Gastrocnemius medialis (tissue), 4 donors: Measurements from ENCODE around the gene PLA2G6. TPM values are rescaled to one million over a fixed set of nuclear protein-coding genes. Genes with fewer than 3 reads are reported as not detected.

Experiments used
- ATAC-seq, 2 donors: fragments of 150-250 bp; one replicate each; pipeline ENCODE4 v1.9.1; 2016
- DNase-seq, 2 donors: peaks; one replicate each; pipeline ENCODE4 v3.0.0-alpha.2; 2019
- H3K27ac ChIP-seq, 4 donors: fragments of 200-600 bp; sonication (generic); 1 replicate in 1 of 4; 2 replicates in 3 of 4; pipeline ENCODE4 v1.5.1; 2016 to 2018; ENCODE audit warnings: mild to moderate bottlenecking in 2 of 4, moderate library complexity in 1 of 4
- H3K27me3 ChIP-seq, 3 donors: fragments of 200-600 bp; sonication (generic) in 2 of 3; 1 replicate in 1 of 3; 2 replicates in 2 of 3; pipeline versions ENCODE4 v1.5.1 to v1.6.0; 2016 to 2019; ENCODE audit warnings: mild to moderate bottlenecking in 1 of 3, moderate library complexity in 1 of 3
- H3K36me3 ChIP-seq, 2 donors: fragments of 200-600 bp; sonication (generic) in 1 of 2; one replicate each; pipeline ENCODE4 v1.5.1; 2017 to 2018
- H3K4me1 ChIP-seq, 2 donors: fragments of 200-600 bp; sonication (generic) in 1 of 2; one replicate each; pipeline ENCODE4 v1.5.1; 2016 to 2017; ENCODE audit warnings: mild to moderate bottlenecking in 2 of 2
- H3K4me3 ChIP-seq, 4 donors: fragments of 200-600 bp; sonication (generic) in 3 of 4; 1 replicate in 1 of 4; 2 replicates in 3 of 4; pipeline ENCODE4 v1.5.1; 2016 to 2019; ENCODE audit warnings: mild to moderate bottlenecking in 2 of 4
- H3K9me3 ChIP-seq, 3 donors: fragments of 200-600 bp; sonication (generic) in 2 of 3; 1 replicate in 1 of 3; 2 replicates in 2 of 3; pipeline ENCODE4 v1.5.1; 2016 to 2019
- POLR2A ChIP-seq, 2 donors: fragments of 450-650 bp; IDR thresholded peaks; one replicate each; pipeline ENCODE4 v1.6.1; 2017; ENCODE audit warnings: antibody characterized with exemption in 2 of 2, mild to moderate bottlenecking in 2 of 2, moderate library complexity in 2 of 2
- in situ Hi-C, 4 donors: fragments of 200-750 bp; cut with MboI; loops; one replicate each; pipeline versions ENCODE4 v1.15.0 to v1.8.0; 2017; ENCODE audit warnings: low sequenced_read_pairs in 4 of 4
- intact Hi-C: fragments of 100-400 bp; cut with DNase I; formaldehyde crosslinking; loops from one replicate; pipeline ENCODE4 v1.15.1; 2023; ENCODE audit warnings: low total_unique reads
- total RNA-seq, 4 donors: library from RNA; depleted of rRNA; stranded (reverse); fragments of >200 nt; gene quantifications; one replicate each; pipeline versions ENCODE4 v1.1.0 to v1.2.3, GENCODE V29; 2016
- TF ChIP-seq, protein P1 (sequence below), 5 experiments: fragments of 450-650 bp in 3 of 5; fragments of 200-600 bp in 2 of 5; sonication (generic) in 2 of 5; IDR thresholded peaks in 4 of 5; conservative IDR thresholded peaks in 1 of 5; 1 replicate in 4 of 5; 2 replicates in 1 of 5; pipeline ENCODE4 v1.5.1; 2016 to 2019; ENCODE audit warnings: antibody characterized with exemption in 5 of 5, mild to moderate bottlenecking in 3 of 5, moderate library complexity in 3 of 5

The PLA2G6 gene
- total RNA-seq, 4 donors from 2014 or later = 9.1 to 19.5 (median 12.1) TPM

DNA sequence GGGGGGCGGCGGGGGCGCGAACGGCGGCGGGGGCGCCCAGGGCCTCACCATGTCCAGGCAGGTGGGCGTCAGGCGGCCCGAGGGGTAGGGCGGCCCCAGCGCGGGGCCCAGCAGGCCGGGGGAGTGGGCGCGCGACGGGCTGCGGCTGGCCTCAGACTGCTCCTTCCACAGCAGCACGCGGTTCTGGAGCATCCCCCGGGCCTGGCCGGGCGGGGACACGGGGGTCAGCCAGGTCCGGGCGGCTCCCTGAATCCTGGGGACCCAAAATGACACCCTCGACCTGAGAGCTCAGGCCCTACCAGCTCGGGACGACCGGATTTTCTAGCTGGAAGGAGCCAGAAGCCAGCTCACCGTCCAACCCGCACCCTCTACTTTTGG lies 92.2 kb downstream of the PLA2G6 start:
- in situ Hi-C loops (no loop called here), intact Hi-C loops (no loop called here)
- H3K9me3 ChIP-seq = no peaks in the 10 kb centered on the region
- ATAC-seq = no peak
- no peak for TF ChIP-seq POLR2A (IDR thresholded peaks at IDR 0.05)
- TF ChIP-seq, protein P1, sequence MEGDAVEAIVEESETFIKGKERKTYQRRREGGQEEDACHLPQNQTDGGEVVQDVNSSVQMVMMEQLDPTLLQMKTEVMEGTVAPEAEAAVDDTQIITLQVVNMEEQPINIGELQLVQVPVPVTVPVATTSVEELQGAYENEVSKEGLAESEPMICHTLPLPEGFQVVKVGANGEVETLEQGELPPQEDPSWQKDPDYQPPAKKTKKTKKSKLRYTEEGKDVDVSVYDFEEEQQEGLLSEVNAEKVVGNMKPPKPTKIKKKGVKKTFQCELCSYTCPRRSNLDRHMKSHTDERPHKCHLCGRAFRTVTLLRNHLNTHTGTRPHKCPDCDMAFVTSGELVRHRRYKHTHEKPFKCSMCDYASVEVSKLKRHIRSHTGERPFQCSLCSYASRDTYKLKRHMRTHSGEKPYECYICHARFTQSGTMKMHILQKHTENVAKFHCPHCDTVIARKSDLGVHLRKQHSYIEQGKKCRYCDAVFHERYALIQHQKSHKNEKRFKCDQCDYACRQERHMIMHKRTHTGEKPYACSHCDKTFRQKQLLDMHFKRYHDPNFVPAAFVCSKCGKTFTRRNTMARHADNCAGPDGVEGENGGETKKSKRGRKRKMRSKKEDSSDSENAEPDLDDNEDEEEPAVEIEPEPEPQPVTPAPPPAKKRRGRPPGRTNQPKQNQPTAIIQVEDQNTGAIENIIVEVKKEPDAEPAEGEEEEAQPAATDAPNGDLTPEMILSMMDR (IDR thresholded peaks at IDR 0.05 in 4 of 5, conservative IDR thresholded peaks at IDR 0.05 in 1 of 5) = no peak
- no peak overlapping the region for H3K4me3 ChIP-seq
- H3K36me3 ChIP-seq = no peaks in the 10 kb centered on the region
- DNase-seq = no peak
- peaks cover 5 to 9% (median 8%) of the 10 kb centered on the region in 3 donors for H3K27me3 ChIP-seq
- no peaks in the 10 kb centered on the region for H3K4me1 ChIP-seq
- H3K27ac ChIP-seq = no peak overlapping the region

DNA sequence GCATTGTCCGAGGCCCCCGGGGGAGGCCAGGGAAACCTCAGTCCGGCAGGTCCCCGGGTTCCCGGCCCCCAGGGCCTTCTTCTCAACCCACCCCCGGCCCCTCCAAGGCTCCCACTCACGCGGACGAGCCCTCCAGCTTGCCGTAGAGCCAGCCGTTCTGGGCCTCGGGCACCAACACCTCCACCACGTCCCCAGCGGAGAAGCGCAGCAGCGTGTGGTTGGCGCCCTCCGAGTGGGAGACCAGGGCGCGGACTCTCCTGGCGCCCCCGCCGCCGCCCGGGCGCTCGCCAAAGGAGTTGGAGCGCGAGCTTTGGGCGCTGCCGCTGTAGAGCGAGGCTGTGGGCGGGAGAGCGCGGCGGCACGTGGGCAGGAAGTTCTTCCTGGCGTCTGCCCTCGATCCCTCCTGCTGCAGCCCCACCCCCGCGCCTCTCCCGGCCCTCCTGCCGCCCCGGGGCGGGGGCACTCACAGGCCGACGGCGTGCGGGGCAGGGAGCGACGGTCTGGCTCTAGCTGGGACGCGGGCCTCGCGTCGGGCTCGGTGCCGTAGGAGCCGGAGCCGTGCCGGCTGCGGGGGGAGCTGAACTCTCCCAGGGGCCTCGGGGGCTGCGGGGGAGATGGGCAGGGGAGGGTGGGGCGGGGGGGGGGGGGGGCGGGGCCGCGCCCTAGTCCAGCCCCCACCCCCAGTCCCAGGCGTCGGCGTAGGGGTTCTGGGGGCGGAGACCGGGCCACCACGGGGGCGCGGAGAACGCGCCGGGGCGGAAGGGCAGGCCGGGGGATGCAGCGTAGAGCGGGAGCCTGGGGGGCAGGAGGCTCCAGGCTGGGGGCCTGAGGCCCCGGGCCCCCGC lies 92.8 kb downstream of the PLA2G6 start:
- H3K27me3 ChIP-seq = peaks cover 5 to 9% (median 8%) of the 10 kb centered on the region in 3 donors
- H3K4me3 ChIP-seq = peak overlapping the region in 3 of 4 donors; percentile 19 to 42 (median 29)
- no peak overlapping the region for H3K27ac ChIP-seq
- H3K9me3 ChIP-seq = no peaks in the 10 kb centered on the region
- TF ChIP-seq, protein P1 (IDR thresholded peaks at IDR 0.05 in 4 of 5, conservative IDR thresholded peaks at IDR 0.05 in 1 of 5) = no peak
- TF ChIP-seq POLR2A (IDR thresholded peaks at IDR 0.05) = no peak
- DNase-seq (no peak), ATAC-seq (peak in 1 of 2 donors; percentile 21)
- intact Hi-C loops (no loop called here), in situ Hi-C loops (no loop called here)
- no peaks in the 10 kb centered on the region for H3K36me3 ChIP-seq
- H3K4me1 ChIP-seq = no peaks in the 10 kb centered on the region

DNA sequence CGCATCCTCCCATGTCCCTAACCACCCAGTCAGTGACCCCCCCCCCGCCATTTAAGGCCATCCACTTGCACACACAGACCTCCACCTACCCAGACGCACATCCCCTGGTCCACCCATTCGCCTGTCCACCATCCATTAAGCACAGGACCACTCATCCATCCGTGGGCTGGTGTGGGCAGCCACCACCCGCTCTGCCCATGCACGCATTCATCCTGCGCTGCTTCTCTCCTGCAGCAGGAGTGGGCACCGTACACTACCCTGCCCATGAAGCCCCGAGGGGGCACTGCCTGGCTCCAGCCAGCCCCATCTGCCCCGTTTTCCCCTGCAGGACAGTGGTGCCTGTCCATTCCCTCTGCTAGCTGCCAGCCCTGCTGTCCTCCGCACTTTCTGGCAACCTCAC lies 93.8 kb downstream of the PLA2G6 start:
- no peaks in the 10 kb centered on the region for H3K4me1 ChIP-seq
- no peak for DNase-seq
- in situ Hi-C loops = no loop called here
- H3K36me3 ChIP-seq = no peaks in the 10 kb centered on the region
- ATAC-seq = no peak
- no peaks in the 10 kb centered on the region for H3K9me3 ChIP-seq
- intact Hi-C loops = no loop called here
- H3K27ac ChIP-seq = no peak overlapping the region
- H3K4me3 ChIP-seq = no peak overlapping the region
- H3K27me3 ChIP-seq = peaks cover 10 to 15% (median 10%) of the 10 kb centered on the region in 3 donors
- TF ChIP-seq POLR2A (IDR thresholded peaks at IDR 0.05) = no peak

DNA sequence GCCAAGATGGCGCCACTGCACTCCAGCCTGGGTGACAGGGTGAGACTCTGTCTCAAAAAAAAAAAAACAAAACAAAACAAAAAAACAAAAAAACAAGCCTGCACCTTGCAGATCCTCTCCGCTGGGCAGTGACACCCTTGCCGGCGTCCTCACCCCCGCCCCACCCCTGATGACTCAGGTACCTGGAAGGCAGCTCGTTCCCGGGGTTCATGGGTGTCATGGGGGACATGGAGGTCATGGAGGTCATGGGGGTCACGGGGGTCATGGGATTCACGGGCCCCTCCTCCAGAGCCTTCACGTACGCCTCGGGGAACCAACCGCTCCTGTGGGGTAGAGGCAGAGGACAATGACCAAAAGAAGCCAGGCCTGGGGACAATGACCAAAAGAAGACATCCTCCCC lies 94.7 kb downstream of the PLA2G6 start:
- H3K36me3 ChIP-seq = no peaks in the 10 kb centered on the region
- H3K4me3 ChIP-seq = no peak overlapping the region
- no peak for DNase-seq
- H3K27me3 ChIP-seq = peaks cover 18 to 24% (median 19%) of the 10 kb centered on the region in 3 donors
- intact Hi-C loops (no loop called here), in situ Hi-C loops (no loop called here)
- H3K27ac ChIP-seq = no peak overlapping the region
- H3K4me1 ChIP-seq = peaks cover 5 to 6% of the 10 kb centered on the region in 2 donors
- no peak for ATAC-seq
- TF ChIP-seq POLR2A (IDR thresholded peaks at IDR 0.05) = no peak
- TF ChIP-seq, protein P1 (IDR thresholded peaks at IDR 0.05 in 4 of 5, conservative IDR thresholded peaks at IDR 0.05 in 1 of 5) = no peak
- no peaks in the 10 kb centered on the region for H3K9me3 ChIP-seq

DNA sequence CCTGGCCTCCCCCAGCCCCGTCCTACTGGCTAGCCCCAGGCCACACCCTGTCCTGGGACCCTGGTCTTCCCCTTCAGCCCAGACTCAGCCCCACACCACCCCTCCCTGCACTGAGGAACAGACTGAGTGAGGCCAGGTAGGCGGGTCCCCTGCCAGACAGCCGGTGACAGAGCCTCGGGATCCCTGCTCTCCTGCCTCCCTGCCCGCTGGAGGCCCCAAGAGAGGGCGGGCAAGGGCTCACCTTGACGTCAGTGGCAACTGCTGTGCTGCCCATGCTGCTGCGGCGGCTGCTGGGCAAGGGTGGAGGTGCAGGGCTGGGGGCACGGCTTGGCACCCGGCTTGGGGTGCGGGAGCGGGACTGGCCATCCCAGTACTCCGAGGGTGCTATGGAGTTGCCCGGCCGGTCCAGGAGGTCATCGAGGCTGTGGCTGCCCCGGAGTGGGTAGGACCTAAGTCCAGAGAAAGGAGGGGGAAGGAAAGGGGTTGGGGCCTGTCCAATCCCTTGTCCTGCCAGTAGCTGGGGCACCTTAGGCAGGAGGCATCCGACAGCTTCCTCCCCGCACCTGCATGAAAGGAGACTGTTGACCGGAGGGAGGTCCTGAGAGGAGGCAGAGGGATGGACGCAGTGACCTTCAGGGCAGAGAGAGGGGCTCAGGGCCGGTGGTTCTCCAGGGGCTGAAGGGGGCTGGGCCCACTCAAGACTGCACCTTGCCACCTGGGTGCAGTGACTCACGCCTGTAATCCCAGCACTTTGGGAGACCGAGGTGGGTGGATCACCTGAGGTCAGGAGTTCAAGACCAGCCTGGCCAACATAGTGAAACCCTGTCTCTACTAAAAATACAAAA lies 95.4 kb downstream of the PLA2G6 start:
- DNase-seq = no peak
- TF ChIP-seq, protein P1 (IDR thresholded peaks at IDR 0.05 in 4 of 5, conservative IDR thresholded peaks at IDR 0.05 in 1 of 5) = no peak
- no peak for TF ChIP-seq POLR2A (IDR thresholded peaks at IDR 0.05)
- peaks cover 22 to 29% (median 23%) of the 10 kb centered on the region in 3 donors for H3K27me3 ChIP-seq

More for the DNA sequence above, 95.4 kb downstream of the PLA2G6 start:
- Histone ChIP-seq H3K36me3 (no peaks in the 10 kb centered on the region), H3K4me3 (no peak overlapping the region), H3K4me1 (peaks cover 5 to 12% of the 10 kb centered on the region in 2 donors), H3K9me3 (no peaks in the 10 kb centered on the region), H3K27ac (no peak overlapping the region)
- no peak for ATAC-seq
- in situ Hi-C loops (no loop called here), intact Hi-C loops (no loop called here)
